Upper lobe of left lung (tissue), 4 donors: ENCODE measurements around the gene CEP104.

Experiments
- EP300 ChIP-seq, 4 donors: sonication (generic); formaldehyde crosslinking; IDR thresholded peaks; one replicate each; pipeline ENCODE4 v1.5.1; 2017; ENCODE audit warnings: antibody characterized with exemption in 4 of 4, control low read depth in 2 of 4
- POLR2A ChIP-seq, 4 donors: fragments of 450-650 bp; IDR thresholded peaks; one replicate each; pipeline ENCODE4 v1.5.1; 2016 to 2017; ENCODE audit warnings: antibody characterized with exemption in 4 of 4, mild to moderate bottlenecking in 2 of 4
- TF ChIP-seq, protein P1 (sequence below), 6 experiments: fragments of 450-650 bp in 4 of 6; fragments of 200-600 bp in 2 of 6; sonication (generic) in 2 of 6; IDR thresholded peaks; one replicate each; pipeline ENCODE4 v1.5.1; 2016 to 2019; ENCODE audit warnings: antibody characterized with exemption in 6 of 6

DNA sequence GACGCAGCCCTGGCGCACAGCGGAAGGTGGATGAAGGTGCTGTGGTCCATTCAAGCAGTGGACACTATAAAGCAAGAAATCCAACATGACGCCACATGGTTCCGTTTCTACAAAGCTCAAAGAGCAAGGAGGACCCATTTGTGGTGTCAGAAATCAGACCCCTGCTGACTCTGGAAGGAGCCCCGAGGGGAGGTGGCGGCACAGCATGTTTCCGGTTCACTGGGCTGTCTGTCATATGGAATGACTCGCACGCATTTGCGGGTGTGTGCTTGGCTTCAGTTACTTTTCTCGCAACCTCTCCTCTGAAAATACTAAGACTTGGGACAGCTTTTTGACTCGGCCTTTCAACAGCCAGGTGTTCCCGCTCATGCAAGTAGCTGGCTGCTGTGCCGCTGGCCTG lies 31.7 kb downstream of the CEP104 start:
- TF ChIP-seq, protein P1, sequence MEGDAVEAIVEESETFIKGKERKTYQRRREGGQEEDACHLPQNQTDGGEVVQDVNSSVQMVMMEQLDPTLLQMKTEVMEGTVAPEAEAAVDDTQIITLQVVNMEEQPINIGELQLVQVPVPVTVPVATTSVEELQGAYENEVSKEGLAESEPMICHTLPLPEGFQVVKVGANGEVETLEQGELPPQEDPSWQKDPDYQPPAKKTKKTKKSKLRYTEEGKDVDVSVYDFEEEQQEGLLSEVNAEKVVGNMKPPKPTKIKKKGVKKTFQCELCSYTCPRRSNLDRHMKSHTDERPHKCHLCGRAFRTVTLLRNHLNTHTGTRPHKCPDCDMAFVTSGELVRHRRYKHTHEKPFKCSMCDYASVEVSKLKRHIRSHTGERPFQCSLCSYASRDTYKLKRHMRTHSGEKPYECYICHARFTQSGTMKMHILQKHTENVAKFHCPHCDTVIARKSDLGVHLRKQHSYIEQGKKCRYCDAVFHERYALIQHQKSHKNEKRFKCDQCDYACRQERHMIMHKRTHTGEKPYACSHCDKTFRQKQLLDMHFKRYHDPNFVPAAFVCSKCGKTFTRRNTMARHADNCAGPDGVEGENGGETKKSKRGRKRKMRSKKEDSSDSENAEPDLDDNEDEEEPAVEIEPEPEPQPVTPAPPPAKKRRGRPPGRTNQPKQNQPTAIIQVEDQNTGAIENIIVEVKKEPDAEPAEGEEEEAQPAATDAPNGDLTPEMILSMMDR (IDR thresholded peaks at IDR 0.05): no peak
- TF ChIP-seq EP300 (IDR thresholded peaks at IDR 0.05) (no peak), POLR2A (IDR thresholded peaks at IDR 0.05) (no peak)
